K562 treated with DMSO at 1 percent for 12 hours (cell line): Measurements from ENCODE around the gene F13B. TPM values are rescaled to one million over a fixed set of nuclear protein-coding genes. Genes with fewer than 3 reads are reported as not detected.

Experiments
- total RNA-seq: library from RNA; unstranded; fragments of 300-600 nt; gene quantifications from 2 replicates; pipeline ENCODE4 v1.2.3, GENCODE V29; 2022; ENCODE audit not compliant: insufficient read depth

The F13B gene, protein sequence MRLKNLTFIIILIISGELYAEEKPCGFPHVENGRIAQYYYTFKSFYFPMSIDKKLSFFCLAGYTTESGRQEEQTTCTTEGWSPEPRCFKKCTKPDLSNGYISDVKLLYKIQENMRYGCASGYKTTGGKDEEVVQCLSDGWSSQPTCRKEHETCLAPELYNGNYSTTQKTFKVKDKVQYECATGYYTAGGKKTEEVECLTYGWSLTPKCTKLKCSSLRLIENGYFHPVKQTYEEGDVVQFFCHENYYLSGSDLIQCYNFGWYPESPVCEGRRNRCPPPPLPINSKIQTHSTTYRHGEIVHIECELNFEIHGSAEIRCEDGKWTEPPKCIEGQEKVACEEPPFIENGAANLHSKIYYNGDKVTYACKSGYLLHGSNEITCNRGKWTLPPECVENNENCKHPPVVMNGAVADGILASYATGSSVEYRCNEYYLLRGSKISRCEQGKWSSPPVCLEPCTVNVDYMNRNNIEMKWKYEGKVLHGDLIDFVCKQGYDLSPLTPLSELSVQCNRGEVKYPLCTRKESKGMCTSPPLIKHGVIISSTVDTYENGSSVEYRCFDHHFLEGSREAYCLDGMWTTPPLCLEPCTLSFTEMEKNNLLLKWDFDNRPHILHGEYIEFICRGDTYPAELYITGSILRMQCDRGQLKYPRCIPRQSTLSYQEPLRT
- total RNA-seq, result not detected in 2 replicates

DNA sequence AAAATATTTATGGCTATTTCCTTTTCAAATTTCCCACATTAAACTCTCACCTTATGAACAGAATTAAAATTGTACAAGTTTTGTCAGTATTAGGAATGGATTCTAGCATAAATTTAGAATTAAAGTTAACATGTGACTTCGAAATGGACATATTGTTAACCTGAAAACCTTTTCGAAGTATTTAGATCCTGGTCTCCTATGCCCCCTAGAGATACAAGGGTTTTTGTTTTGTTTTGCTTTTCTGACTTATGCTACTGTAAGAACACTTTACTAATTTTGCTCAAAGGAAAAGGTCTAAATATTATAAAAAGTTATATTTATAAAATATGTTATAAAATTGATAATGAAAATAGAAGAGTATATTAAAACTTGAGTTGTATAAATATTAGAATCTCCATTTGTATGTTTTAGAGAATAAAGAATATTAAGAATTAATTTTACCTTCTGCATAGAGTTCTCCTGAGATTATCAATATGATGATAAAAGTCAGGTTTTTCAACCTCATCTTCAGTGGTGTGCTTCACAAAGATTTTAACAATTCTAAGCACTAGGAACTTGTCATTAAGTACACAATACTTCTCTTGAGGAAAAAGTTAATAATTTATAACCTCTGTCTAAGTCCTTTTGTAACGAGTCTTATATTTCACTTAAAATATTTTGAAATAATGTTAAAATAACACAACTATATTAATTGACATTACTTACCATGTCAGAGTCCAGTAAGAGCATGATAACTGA lies at the start of gene F13B:
TSS of gene F13B (minus strand) at position 542 of the 738 bp plus-strand sequence. CDS start at position 505, 37 bp downstream.

Other genes starting within 250 kb of the F13B start
- gene CFHR1, start 247.5 kb downstream of the F13B start, total RNA-seq, result not detected in 2 replicates
- not detected in 2 replicates for gene CFHR4, start 179.2 kb downstream of the F13B start, total RNA-seq
- not detected in 2 replicates for gene CFHR2, start 123.5 kb downstream of the F13B start, total RNA-seq
- gene CFHR5, start 89.7 kb downstream of the F13B start, total RNA-seq, result not detected in 2 replicates
- gene ASPM, start 79.4 kb upstream of the F13B start, total RNA-seq, result 7.7 and 34.6 TPM in 2 replicates
- gene ZBTB41, start 134.0 kb upstream of the F13B start, total RNA-seq, result 1.1 and 5.7 TPM in 2 replicates
- not detected in 2 replicates for gene CRB1, start 201.0 kb upstream of the F13B start, total RNA-seq